Coronary artery (tissue), 2 donors: Measurements from ENCODE around the gene BLOC1S3.

Source experiments
- DNase-seq: peaks from one replicate; pipeline ENCODE4 v3.0.0-alpha.2; 2017; ENCODE audit warnings: low spot score
- H3K27ac ChIP-seq, 2 donors: fragments of 200-600 bp; sonication (generic); one replicate each; pipeline ENCODE4 v1.5.1; 2016 to 2019
- H3K4me3 ChIP-seq: fragments of 200-600 bp; sonication (generic); 2 replicates; pipeline ENCODE4 v1.5.1; 2016; ENCODE audit warnings: mild to moderate bottlenecking, moderate library complexity
- CTCF ChIP-seq: fragments of 200-600 bp; sonication (generic); IDR thresholded peaks from one replicate; pipeline ENCODE4 v1.5.1; 2019; ENCODE audit warnings: antibody characterized with exemption

Gene BLOC1S3

GRCh38 chr19:45158503-45159209 lies 19.9 kb upstream of the BLOC1S3 start:
- no peak for TF ChIP-seq CTCF
- Histone ChIP-seq H3K27ac (no peak overlapping the region), H3K4me3 (no peak overlapping the region)
- DNase-seq, result no peak

GRCh38 chr19:45159210-45159970 lies 19.2 kb upstream of the BLOC1S3 start:
- no peak overlapping the region for H3K27ac ChIP-seq
- no peak for TF ChIP-seq CTCF
- H3K4me3 ChIP-seq, result no peak overlapping the region
- DNase-seq, result no peak

GRCh38 chr19:45159971-45160324 lies 18.6 kb upstream of the BLOC1S3 start:
- no peak overlapping the region for H3K4me3 ChIP-seq
- TF ChIP-seq CTCF, result no peak
- no peak overlapping the region for H3K27ac ChIP-seq
- no peak for DNase-seq

- DNase-seq, result no peak
- TF ChIP-seq CTCF, result no peak
- Histone ChIP-seq H3K27ac (no peak within 1 kb of the TSS), H3K4me3 (no peak within 1 kb of the TSS)
Observed at GRCh38 chr19:45160870-45161737, 17.5 kb upstream of the BLOC1S3 start, which contains the start of gene NKPD1. Gene NKPD1, minus strand, starts transcription at chr19:45160982. Its CDS starts 832 bp downstream, at chr19:45160150.

- no peak for DNase-seq
- TF ChIP-seq CTCF, result no peak
- no peak overlapping the region for H3K4me3 ChIP-seq
- no peak overlapping the region for H3K27ac ChIP-seq
Observed at GRCh38 chr19:45161738-45162607, 16.6 kb upstream of the BLOC1S3 start.

GRCh38 chr19:45162608-45163143 lies 15.9 kb upstream of the BLOC1S3 start:
- TF ChIP-seq CTCF, result no peak
- H3K27ac ChIP-seq, result no peak overlapping the region
- no peak for DNase-seq
- no peak overlapping the region for H3K4me3 ChIP-seq
